SK-N-MC (cell line): ENCODE data around the gene LEUTX.
A peak's percentile ranks its signal among the peaks of the same experiment; 100 is the strongest.

Experiments used
- DNase-seq: peaks from one replicate; pipeline ENCODE4 v3.0.0-alpha.2; 2011; ENCODE audit warnings: low read depth, low spot score
- H3K27ac ChIP-seq: fragments of 200-600 bp; sonication (generic); 2 replicates; pipeline ENCODE4 v1.5.1; 2016; ENCODE audit warnings: mixed run types
- H3K36me3 ChIP-seq: fragments of 200-600 bp; sonication (generic); 2 replicates; pipeline ENCODE4 v1.6.1; 2017; ENCODE audit warnings: antibody characterized with exemption, low read length, mixed read lengths; ENCODE audit not compliant: insufficient read depth
- H3K4me3 ChIP-seq: fragments of 200-600 bp; sonication (generic); 2 replicates; pipeline ENCODE4 v1.5.1; 2016
- H3K9ac ChIP-seq: fragments of 200-600 bp; sonication (generic); 2 replicates; pipeline ENCODE4 v1.8.0; 2017; ENCODE audit warnings: mixed run types, mixed read lengths; ENCODE audit not compliant: insufficient read length
- H3K9me3 ChIP-seq: fragments of 200-600 bp; sonication (generic); 2 replicates; pipeline ENCODE4 v1.6.1; 2017; ENCODE audit warnings: low read depth, mild to moderate bottlenecking, antibody characterized with exemption, low read length, moderate library complexity, mixed read lengths
- EZH2 ChIP-seq: fragments of 200-600 bp; sonication (generic); IDR thresholded peaks from one replicate; pipeline ENCODE4 v1.6.1; 2017; ENCODE audit warnings: antibody characterized with exemption
- FOXP2 ChIP-seq: optimal IDR thresholded peaks from 2 replicates; pipeline ENCODE3; 2011; ENCODE audit warnings: mild to moderate bottlenecking, moderate library complexity; ENCODE audit not compliant: insufficient read depth; ENCODE audit errors: extremely low read length, control extremely low read depth
- POLR2AphosphoS5 ChIP-seq: IDR thresholded peaks from 2 replicates; pipeline ENCODE4 v1.6.1; 2012; ENCODE audit warnings: mild to moderate bottlenecking, low read depth, low read length, borderline replicate concordance

The LEUTX gene

GRCh38 chr19:39823686-39824085 is 45.0 kb downstream of the LEUTX start:
- no peak overlapping the region for H3K4me3 ChIP-seq
- no peak overlapping the region for H3K27ac ChIP-seq
- peaks cover 23% of the 10 kb centered on the region; the same call in 1 of the 2 replicates for H3K36me3 ChIP-seq
- H3K9me3 ChIP-seq: no peaks in the 10 kb centered on the region
- H3K9ac ChIP-seq: no peak overlapping the region
- no peak for TF ChIP-seq EZH2
- no peak for TF ChIP-seq FOXP2
- TF ChIP-seq POLR2AphosphoS5: no peak
- DNase-seq: no peak

GRCh38 chr19:39824143-39825092 is 45.8 kb downstream of the LEUTX start:
- H3K27ac ChIP-seq: no peak overlapping the region
- H3K9ac ChIP-seq: no peak overlapping the region
- peaks cover 27% of the 10 kb centered on the region; the same call in 1 of the 2 replicates for H3K36me3 ChIP-seq
- no peak overlapping the region for H3K4me3 ChIP-seq
- no peak for TF ChIP-seq EZH2
- H3K9me3 ChIP-seq: no peaks in the 10 kb centered on the region
- no peak for DNase-seq

GRCh38 chr19:39825093-39825463 is 46.4 kb downstream of the LEUTX start:
- DNase-seq: no peak
- TF ChIP-seq POLR2AphosphoS5: no peak
- no peak for TF ChIP-seq EZH2
- no peak for TF ChIP-seq FOXP2
- Histone ChIP-seq H3K4me3 (no peak overlapping the region), H3K27ac (no peak overlapping the region), H3K9ac (no peak overlapping the region), H3K36me3 (peaks cover 32% of the 10 kb centered on the region; the same call in 1 of the 2 replicates), H3K9me3 (no peaks in the 10 kb centered on the region)

- no peak for DNase-seq
- Histone ChIP-seq H3K36me3 (peaks cover 37% of the 10 kb centered on the region; the same call in 1 of the 2 replicates), H3K9me3 (no peaks in the 10 kb centered on the region), H3K4me3 (no peak overlapping the region), H3K9ac (no peak overlapping the region), H3K27ac (no peak overlapping the region)
- TF ChIP-seq EZH2: no peak
Measured at GRCh38 chr19:39825531-39826076, 47.0 kb downstream of the LEUTX start.

- H3K36me3 ChIP-seq: peaks cover 46% of the 10 kb centered on the region; the same call in 1 of the 2 replicates
- no peak for DNase-seq
Measured at GRCh38 chr19:39826311-39826945, 47.8 kb downstream of the LEUTX start.

GRCh38 chr19:39827216-39827615 is 48.6 kb downstream of the LEUTX start:
- no peaks in the 10 kb centered on the region for H3K9me3 ChIP-seq
- no peak overlapping the region for H3K4me3 ChIP-seq
- no peak overlapping the region for H3K27ac ChIP-seq
- peaks cover 50% of the 10 kb centered on the region; the same call in 1 of the 2 replicates for H3K36me3 ChIP-seq
- DNase-seq: no peak
- no peak overlapping the region for H3K9ac ChIP-seq
- TF ChIP-seq POLR2AphosphoS5: no peak
- TF ChIP-seq EZH2: no peak
- TF ChIP-seq FOXP2: no peak

More at GRCh38 chr19:39826311-39826945, 47.8 kb downstream of the LEUTX start:
- TF ChIP-seq POLR2AphosphoS5 (no peak), FOXP2 (no peak), EZH2 (no peak)
- Histone ChIP-seq H3K9ac (no peak overlapping the region), H3K4me3 (no peak overlapping the region), H3K9me3 (no peaks in the 10 kb centered on the region), H3K27ac (no peak overlapping the region)

GRCh38 chr19:39828015-39828653 is 49.5 kb downstream of the LEUTX start:
- H3K27ac ChIP-seq: no peak overlapping the region
- peaks cover 50% of the 10 kb centered on the region; the same call in 1 of the 2 replicates for H3K36me3 ChIP-seq
- H3K9ac ChIP-seq: no peak overlapping the region
- no peaks in the 10 kb centered on the region for H3K9me3 ChIP-seq
- DNase-seq: no peak
- H3K4me3 ChIP-seq: no peak overlapping the region
- no peak for TF ChIP-seq FOXP2
- TF ChIP-seq EZH2: no peak
- TF ChIP-seq POLR2AphosphoS5: no peak

GRCh38 chr19:39828654-39829032 is 50.0 kb downstream of the LEUTX start:
- TF ChIP-seq POLR2AphosphoS5 (no peak), EZH2 (no peak), FOXP2 (no peak)
- H3K27ac ChIP-seq: 0 out of 2 replicates have a peak overlapping the region, but pooled peaks have one; percentile 31
- H3K4me3 ChIP-seq: no peak overlapping the region
- H3K9me3 ChIP-seq: no peaks in the 10 kb centered on the region
- H3K36me3 ChIP-seq: peaks cover 50% of the 10 kb centered on the region; the same call in 1 of the 2 replicates
- DNase-seq: no peak
- H3K9ac ChIP-seq: no peak overlapping the region
